ENCODE data around the gene CADM1. TPM values are rescaled to one million over a fixed set of nuclear protein-coding genes. Genes with fewer than 3 reads are reported as not detected.

CADM1 gene
- polyA plus RNA-seq, 4 donors, result 2.2 to 10.9 (median 5.8) TPM

DNA sequence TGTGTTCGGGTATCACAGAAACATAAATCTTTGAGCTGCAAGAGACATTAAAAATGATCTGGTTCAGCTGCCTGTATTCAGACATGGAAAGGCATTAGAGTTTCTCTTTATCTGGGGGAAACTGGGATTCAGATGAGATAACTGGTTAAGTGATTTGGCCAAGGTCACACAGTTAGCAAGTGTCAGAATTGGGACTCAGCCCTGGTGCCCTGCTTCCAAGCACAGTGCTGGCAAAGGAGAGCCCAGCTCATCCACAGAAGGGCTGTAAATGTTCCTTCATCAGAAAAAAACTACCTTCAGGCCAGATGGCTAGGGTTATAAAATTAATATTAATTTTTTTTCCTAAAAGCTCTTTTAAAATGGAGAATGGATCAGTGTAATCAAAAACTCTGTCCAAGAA lies 20.4 kb upstream of the CADM1 start:
- H3K36me3 ChIP-seq (ENCODE audit: control insufficient read depth in 3 of 3, insufficient read depth in 2 of 3, low read depth in 1 of 3, low read length in 3 of 3), result no peaks in the 10 kb centered on the region
- peaks cover 0 to 4% of the 10 kb centered on the region in 2 donors for H3K9me3 ChIP-seq (ENCODE audit: control insufficient read depth in 2 of 2, insufficient read depth in 1 of 2, low read depth in 1 of 2, low read length in 1 of 2)
- no peaks in the 10 kb centered on the region for H3K27me3 ChIP-seq (ENCODE audit: control insufficient read depth in 3 of 3, insufficient read depth in 3 of 3, low read length in 3 of 3)
- H3K4me1 ChIP-seq (ENCODE audit: control insufficient read depth in 3 of 3, insufficient read depth in 2 of 3, low read depth in 1 of 3, low read length in 2 of 3), result no peaks in the 10 kb centered on the region
- no peak overlapping the region for H3K4me3 ChIP-seq (ENCODE audit: low read depth in 1 of 3, low read length in 3 of 3)
- DNase-seq (no peak), FAIRE-seq (no peak)
- H3K27ac ChIP-seq (ENCODE audit: low read depth in 1 of 3, low read length in 2 of 3), result no peak overlapping the region
- WGBS, 3 donors, result 1 to 89% (median 54%) methylated on average over 1 of the region's 1 CpG

DNA sequence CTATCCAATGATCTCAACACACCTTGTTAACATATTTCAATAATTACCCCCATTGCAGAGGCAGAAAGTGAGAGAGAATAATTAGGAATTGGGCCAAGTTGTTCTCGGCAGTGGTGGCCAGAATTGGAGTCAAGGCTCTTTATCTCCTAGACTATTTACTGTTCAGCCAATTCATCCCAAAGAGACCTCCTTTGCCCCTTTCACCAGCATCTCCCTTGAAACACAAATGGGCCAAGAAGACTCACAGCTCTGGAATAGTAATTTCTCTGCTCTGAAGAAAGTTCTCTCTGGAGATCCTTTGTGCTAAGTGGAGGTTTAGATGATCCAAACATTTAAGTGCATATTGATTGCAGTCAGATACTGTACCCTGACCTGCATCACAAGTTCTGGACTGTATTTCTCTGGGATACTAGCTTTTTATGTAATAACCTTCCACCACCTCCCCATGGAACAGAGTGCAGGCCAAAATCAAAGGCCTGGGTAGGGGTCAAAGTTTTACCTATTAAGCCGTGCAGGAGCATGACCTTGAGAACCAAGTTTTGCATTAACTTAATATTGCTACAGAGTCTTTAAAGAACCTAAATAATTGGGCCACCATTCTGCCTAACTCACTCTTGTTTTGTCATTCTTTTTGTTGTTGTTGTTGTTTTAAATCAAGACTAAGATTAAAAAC lies 19.6 kb upstream of the CADM1 start:
- WGBS, 3 donors, result 5 to 47% (median 41%) methylated on average over 2 of the region's 2 CpGs
- Histone ChIP-seq H3K4me1 (ENCODE audit: control insufficient read depth in 3 of 3, insufficient read depth in 2 of 3, low read depth in 1 of 3, low read length in 2 of 3) (no peaks in the 10 kb centered on the region), H3K36me3 (ENCODE audit: control insufficient read depth in 3 of 3, insufficient read depth in 2 of 3, low read depth in 1 of 3, low read length in 3 of 3) (no peaks in the 10 kb centered on the region), H3K27ac (ENCODE audit: low read depth in 1 of 3, low read length in 2 of 3) (no peak overlapping the region), H3K27me3 (ENCODE audit: control insufficient read depth in 3 of 3, insufficient read depth in 3 of 3, low read length in 3 of 3) (no peaks in the 10 kb centered on the region), H3K4me3 (ENCODE audit: low read depth in 1 of 3, low read length in 3 of 3) (no peak overlapping the region), H3K9me3 (ENCODE audit: control insufficient read depth in 2 of 2, insufficient read depth in 1 of 2, low read depth in 1 of 2, low read length in 1 of 2) (peaks cover 0 to 4% of the 10 kb centered on the region in 2 donors)
- FAIRE-seq (no peak), DNase-seq (peak in 1 of 2 donors; percentile 10)

DNA sequence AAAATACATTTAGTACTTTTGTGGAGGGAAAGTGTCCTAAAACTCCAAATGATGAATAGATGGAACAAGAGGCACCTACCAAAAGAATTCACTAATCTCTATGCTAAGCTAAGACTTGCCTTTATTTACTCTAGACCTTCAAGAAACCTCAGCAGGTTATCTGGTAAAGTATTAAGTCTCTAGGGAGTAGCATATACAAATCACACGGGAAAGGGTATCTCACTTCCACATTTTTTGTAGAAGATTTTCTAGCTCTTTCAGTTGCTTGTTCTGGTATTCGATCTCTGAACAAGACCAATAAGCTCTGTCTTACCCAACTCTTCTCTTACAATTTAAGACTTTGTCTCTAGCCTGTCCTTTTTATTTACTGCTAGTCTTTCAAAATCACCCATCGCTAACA lies 18.1 kb upstream of the CADM1 start:
- 31 to 59% (median 49%) methylated on average over 3 of the region's 3 CpGs for WGBS, 3 donors
- Histone ChIP-seq H3K4me3 (ENCODE audit: low read depth in 1 of 3, low read length in 3 of 3) (no peak overlapping the region), H3K9me3 (ENCODE audit: control insufficient read depth in 2 of 2, insufficient read depth in 1 of 2, low read depth in 1 of 2, low read length in 1 of 2) (no peaks in the 10 kb centered on the region), H3K27me3 (ENCODE audit: control insufficient read depth in 3 of 3, insufficient read depth in 3 of 3, low read length in 3 of 3) (no peaks in the 10 kb centered on the region), H3K27ac (ENCODE audit: low read depth in 1 of 3, low read length in 2 of 3) (no peak overlapping the region), H3K36me3 (ENCODE audit: control insufficient read depth in 3 of 3, insufficient read depth in 2 of 3, low read depth in 1 of 3, low read length in 3 of 3) (no peaks in the 10 kb centered on the region), H3K4me1 (ENCODE audit: control insufficient read depth in 3 of 3, insufficient read depth in 2 of 3, low read depth in 1 of 3, low read length in 2 of 3) (no peaks in the 10 kb centered on the region)
- no peak for DNase-seq
- FAIRE-seq, result no peak

DNA sequence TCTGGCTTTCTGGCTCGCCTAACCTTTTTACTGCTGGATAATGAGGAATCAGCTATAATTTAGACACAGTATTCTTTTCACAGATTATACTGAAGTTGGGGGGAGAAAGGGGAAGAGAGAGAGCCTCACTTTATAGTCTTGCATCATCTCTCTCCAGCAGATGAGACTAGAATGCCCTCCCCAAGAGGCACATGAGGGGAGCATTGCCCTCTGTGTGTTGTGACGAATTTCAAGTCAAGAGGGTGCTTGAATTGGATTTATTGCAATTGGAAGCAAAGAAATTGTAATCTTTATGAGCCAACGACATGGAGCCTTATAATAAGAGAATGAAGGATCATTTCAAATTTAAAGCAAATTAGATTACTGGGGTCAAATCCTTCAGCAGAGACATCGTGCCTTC lies 17.6 kb upstream of the CADM1 start:
- Histone ChIP-seq H3K36me3 (ENCODE audit: control insufficient read depth in 3 of 3, insufficient read depth in 2 of 3, low read depth in 1 of 3, low read length in 3 of 3) (no peaks in the 10 kb centered on the region), H3K4me1 (ENCODE audit: control insufficient read depth in 3 of 3, insufficient read depth in 2 of 3, low read depth in 1 of 3, low read length in 2 of 3) (no peaks in the 10 kb centered on the region), H3K4me3 (ENCODE audit: low read depth in 1 of 3, low read length in 3 of 3) (no peak overlapping the region), H3K9me3 (ENCODE audit: control insufficient read depth in 2 of 2, insufficient read depth in 1 of 2, low read depth in 1 of 2, low read length in 1 of 2) (no peaks in the 10 kb centered on the region), H3K27ac (ENCODE audit: low read depth in 1 of 3, low read length in 2 of 3) (no peak overlapping the region), H3K27me3 (ENCODE audit: control insufficient read depth in 3 of 3, insufficient read depth in 3 of 3, low read length in 3 of 3) (no peaks in the 10 kb centered on the region)
- DNase-seq, result no peak
- FAIRE-seq, result no peak
- 73 to 80% (median 79%) methylated on average over 4 of the region's 4 CpGs for WGBS, 3 donors

DNA sequence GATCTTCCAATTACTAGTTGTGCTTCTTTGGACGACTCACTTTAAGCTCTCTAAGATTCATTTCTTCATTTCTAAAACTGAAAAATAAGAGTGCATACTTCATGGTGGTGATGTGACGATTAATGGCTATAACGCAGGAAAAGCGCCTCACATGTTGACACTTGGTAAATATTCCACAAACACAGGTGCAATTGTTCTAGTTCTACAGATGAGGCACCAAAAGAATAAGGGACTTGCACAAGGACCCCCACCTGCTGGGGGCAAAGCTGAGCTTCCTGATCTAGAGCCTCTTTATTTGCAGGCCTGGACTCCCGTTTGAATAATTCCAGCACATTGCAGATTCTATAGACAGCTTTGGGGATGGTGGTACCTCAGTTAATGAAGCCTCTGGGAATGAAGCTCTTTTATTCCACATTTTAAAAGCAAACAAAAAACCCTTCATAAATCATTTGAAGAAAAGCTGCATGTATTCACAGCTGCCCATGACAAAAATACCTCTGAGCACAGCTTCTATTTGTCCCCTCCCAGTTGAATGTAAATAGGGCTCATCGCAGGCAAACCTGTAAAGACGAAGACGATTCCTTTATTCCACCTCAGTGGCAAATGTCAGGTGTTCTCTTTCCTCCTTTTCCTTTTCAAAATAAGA lies 14.9 kb upstream of the CADM1 start:
- 81 to 85% (median 84%) methylated on average over 8 of the region's 8 CpGs for WGBS, 3 donors
- no peak for DNase-seq
- H3K36me3 ChIP-seq (ENCODE audit: control insufficient read depth in 3 of 3, insufficient read depth in 2 of 3, low read depth in 1 of 3, low read length in 3 of 3), result no peaks in the 10 kb centered on the region
- H3K27ac ChIP-seq (ENCODE audit: low read depth in 1 of 3, low read length in 2 of 3), result no peak overlapping the region
- no peak overlapping the region for H3K4me3 ChIP-seq (ENCODE audit: low read depth in 1 of 3, low read length in 3 of 3)
- H3K9me3 ChIP-seq (ENCODE audit: control insufficient read depth in 2 of 2, insufficient read depth in 1 of 2, low read depth in 1 of 2, low read length in 1 of 2), result no peaks in the 10 kb centered on the region
- H3K27me3 ChIP-seq (ENCODE audit: control insufficient read depth in 3 of 3, insufficient read depth in 3 of 3, low read length in 3 of 3), result no peaks in the 10 kb centered on the region
- no peak for FAIRE-seq
- no peaks in the 10 kb centered on the region for H3K4me1 ChIP-seq (ENCODE audit: control insufficient read depth in 3 of 3, insufficient read depth in 2 of 3, low read depth in 1 of 3, low read length in 2 of 3)

DNA sequence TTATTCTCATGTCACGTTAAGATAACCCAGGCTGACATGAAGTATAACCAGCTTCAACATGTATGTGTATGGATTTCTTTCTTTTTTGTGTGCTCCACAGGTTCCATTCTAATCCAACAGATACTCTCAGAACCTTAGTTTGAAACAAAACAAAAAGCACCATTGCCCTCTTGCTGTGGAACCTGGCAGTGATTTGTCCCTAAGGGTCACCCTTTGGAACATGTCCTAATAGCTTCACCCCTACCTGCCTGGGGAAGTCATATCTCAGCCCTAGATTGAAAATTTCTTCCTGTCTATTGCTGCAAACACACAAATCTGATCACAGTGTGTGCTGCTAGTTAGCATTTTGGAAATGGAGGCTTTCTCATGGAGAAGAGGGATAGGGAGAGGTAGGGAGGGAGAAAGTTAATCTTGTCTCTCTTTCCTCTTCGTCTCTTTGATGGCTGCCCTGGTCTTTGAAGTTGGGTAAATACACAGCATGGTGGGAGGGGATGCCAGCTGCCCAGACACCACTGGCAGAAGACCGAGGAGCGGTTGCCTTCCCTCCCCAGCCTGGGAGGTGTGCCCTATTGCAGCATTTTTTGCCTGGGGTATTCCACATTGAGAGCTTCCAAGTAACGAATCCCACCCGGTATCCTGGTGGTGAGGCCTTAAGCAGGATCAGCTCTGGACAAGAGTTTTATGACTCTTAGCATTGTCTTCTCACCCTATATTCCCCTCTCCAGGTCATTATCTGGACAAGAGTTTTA lies 11.6 kb upstream of the CADM1 start:
- H3K36me3 ChIP-seq (ENCODE audit: control insufficient read depth in 3 of 3, insufficient read depth in 2 of 3, low read depth in 1 of 3, low read length in 3 of 3), result no peaks in the 10 kb centered on the region
- FAIRE-seq (no peak), DNase-seq (no peak)
- H3K27ac ChIP-seq (ENCODE audit: low read depth in 1 of 3, low read length in 2 of 3), result no peak overlapping the region
- 77 to 90% (median 86%) methylated on average over 6 of the region's 6 CpGs for WGBS, 3 donors
- no peaks in the 10 kb centered on the region for H3K27me3 ChIP-seq (ENCODE audit: control insufficient read depth in 3 of 3, insufficient read depth in 3 of 3, low read length in 3 of 3)
- H3K4me3 ChIP-seq (ENCODE audit: low read depth in 1 of 3, low read length in 3 of 3), result no peak overlapping the region
- H3K4me1 ChIP-seq (ENCODE audit: control insufficient read depth in 3 of 3, insufficient read depth in 2 of 3, low read depth in 1 of 3, low read length in 2 of 3), result no peaks in the 10 kb centered on the region
- H3K9me3 ChIP-seq (ENCODE audit: control insufficient read depth in 2 of 2, insufficient read depth in 1 of 2, low read depth in 1 of 2, low read length in 1 of 2), result no peaks in the 10 kb centered on the region

DNA sequence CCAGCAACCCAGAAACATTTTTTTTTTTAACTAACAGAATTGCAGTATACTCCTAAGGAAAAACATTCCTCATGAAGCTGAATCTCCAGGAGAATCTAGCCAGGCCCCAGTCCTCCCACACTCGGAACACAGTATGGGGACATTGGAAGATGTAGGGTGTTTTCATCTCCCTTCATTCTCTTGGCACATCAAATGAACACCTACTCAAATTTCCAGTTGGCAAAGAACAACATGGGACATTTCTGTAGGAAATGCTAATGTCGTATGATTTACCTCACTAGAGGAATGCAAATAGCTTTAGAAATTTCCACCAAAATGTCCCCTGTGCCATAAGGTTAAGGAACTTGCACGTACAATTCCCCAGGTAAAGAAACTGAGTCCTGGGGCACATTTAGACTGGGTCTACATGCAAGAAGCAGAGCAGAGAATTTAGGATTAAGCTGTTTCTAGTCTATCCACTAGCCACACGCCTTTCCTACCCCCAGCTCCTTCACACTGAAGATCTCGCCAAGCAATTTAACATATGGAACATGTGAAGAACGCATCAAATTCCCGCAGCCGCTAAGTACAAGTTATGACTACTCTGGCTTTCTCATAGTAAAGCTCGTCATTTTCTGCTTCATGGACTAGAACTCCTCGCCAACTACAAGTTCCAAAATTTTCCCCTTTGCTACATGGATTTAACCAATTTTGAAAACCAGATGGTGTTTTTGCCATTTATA lies 2.9 kb upstream of the CADM1 start:
- 89 to 94% (median 92%) methylated on average over 10 of the region's 10 CpGs for whole genome bisulfite sequencing, 3 donors
- DNase-seq (no peak), FAIRE-seq (no peak)
- Histone ChIP-seq H3K36me3 (ENCODE audit: control insufficient read depth in 3 of 3, insufficient read depth in 2 of 3, low read depth in 1 of 3, low read length in 3 of 3) (no peaks in the 10 kb centered on the region), H3K9me3 (ENCODE audit: control insufficient read depth in 2 of 2, insufficient read depth in 1 of 2, low read depth in 1 of 2, low read length in 1 of 2) (no peaks in the 10 kb centered on the region), H3K4me1 (ENCODE audit: control insufficient read depth in 3 of 3, insufficient read depth in 2 of 3, low read depth in 1 of 3, low read length in 2 of 3) (peaks cover 0 to 8% (median 3%) of the 10 kb centered on the region in 3 donors), H3K4me3 (ENCODE audit: low read depth in 1 of 3, low read length in 3 of 3) (no peak overlapping the region), H3K27me3 (ENCODE audit: control insufficient read depth in 3 of 3, insufficient read depth in 3 of 3, low read length in 3 of 3) (peaks cover 0 to 19% (median 0%) of the 10 kb centered on the region in 3 donors), H3K27ac (ENCODE audit: low read depth in 1 of 3, low read length in 2 of 3) (no peak overlapping the region)

DNA sequence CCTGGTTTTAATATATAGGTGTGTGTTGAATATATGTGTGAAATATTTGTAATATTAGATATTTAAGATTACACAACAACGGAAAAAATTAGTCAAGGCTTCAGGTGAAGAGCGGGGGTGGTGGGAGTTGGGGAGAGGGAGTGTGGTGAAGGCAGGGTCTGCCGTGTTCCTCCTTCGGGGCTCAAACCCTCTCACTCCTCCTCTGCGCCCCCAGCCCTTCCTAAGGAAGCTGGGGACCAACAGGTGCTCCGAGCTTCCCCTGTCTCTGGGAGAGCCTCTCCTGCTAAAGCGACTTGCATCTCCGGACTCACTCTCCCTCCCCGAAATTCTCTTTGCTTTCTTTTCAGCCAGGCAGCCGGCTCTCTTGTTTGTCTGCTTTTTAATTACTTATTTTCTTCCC lies 960 bp upstream of the CADM1 start:
- DNase-seq (no peak), FAIRE-seq (no peak)
- no peaks in the 10 kb centered on the region for H3K36me3 ChIP-seq (ENCODE audit: control insufficient read depth in 3 of 3, insufficient read depth in 2 of 3, low read depth in 1 of 3, low read length in 3 of 3)
- 2 to 5% (median 3%) methylated on average over 10 of the region's 10 CpGs for WGBS, 3 donors
- peaks cover 0 to 11% (median 3%) of the 10 kb centered on the region in 3 donors for H3K4me1 ChIP-seq (ENCODE audit: control insufficient read depth in 3 of 3, insufficient read depth in 2 of 3, low read depth in 1 of 3, low read length in 2 of 3)
- H3K9me3 ChIP-seq (ENCODE audit: control insufficient read depth in 2 of 2, insufficient read depth in 1 of 2, low read depth in 1 of 2, low read length in 1 of 2), result no peaks in the 10 kb centered on the region
- peak overlapping the region in 2 of 3 donors; percentile 50 to 63 for H3K4me3 ChIP-seq (ENCODE audit: low read depth in 1 of 3, low read length in 3 of 3)
- peak overlapping the region in 2 of 3 donors; percentile 72 to 83 for H3K27ac ChIP-seq (ENCODE audit: low read depth in 1 of 3, low read length in 2 of 3)
- peaks cover 0 to 36% (median 4%) of the 10 kb centered on the region in 3 donors for H3K27me3 ChIP-seq (ENCODE audit: control insufficient read depth in 3 of 3, insufficient read depth in 3 of 3, low read length in 3 of 3)
